Neural progenitor cell (in vitro differentiated cells): ENCODE data around the gene MYLK2.

ENCODE experiments used
- CTCF ChIP-seq: fragments of 200-600 bp; sonication (generic); IDR thresholded peaks from 2 replicates; pipeline ENCODE4 v1.5.1; 2017; ENCODE audit warnings: antibody characterized with exemption, mild to moderate bottlenecking
- EZH2 ChIP-seq: fragments of 200-600 bp; sonication (generic); IDR thresholded peaks from 2 replicates; pipeline ENCODE4 v1.6.1; 2017; ENCODE audit warnings: antibody characterized with exemption, mild to moderate bottlenecking, moderate library complexity

- no peak for TF ChIP-seq CTCF
- TF ChIP-seq EZH2 = no peak
These were observed 39.6 kb downstream of the MYLK2 start for GRCh38 chr20:31858760-31859083.
